Measurements from ENCODE around the gene SUB1. TPM values are rescaled to one million over a fixed set of nuclear protein-coding genes. Genes with fewer than 3 reads are reported as not detected.
"Not testable (repeated sequence)": the region's sequence is repeated elsewhere in the genome, so short reads cannot be mapped to it uniquely, and the experiment has no call there.

SUB1 gene
- total RNA-seq, 4 donors from 2014 or later: 59.6 to 280 (median 134) TPM

DNA sequence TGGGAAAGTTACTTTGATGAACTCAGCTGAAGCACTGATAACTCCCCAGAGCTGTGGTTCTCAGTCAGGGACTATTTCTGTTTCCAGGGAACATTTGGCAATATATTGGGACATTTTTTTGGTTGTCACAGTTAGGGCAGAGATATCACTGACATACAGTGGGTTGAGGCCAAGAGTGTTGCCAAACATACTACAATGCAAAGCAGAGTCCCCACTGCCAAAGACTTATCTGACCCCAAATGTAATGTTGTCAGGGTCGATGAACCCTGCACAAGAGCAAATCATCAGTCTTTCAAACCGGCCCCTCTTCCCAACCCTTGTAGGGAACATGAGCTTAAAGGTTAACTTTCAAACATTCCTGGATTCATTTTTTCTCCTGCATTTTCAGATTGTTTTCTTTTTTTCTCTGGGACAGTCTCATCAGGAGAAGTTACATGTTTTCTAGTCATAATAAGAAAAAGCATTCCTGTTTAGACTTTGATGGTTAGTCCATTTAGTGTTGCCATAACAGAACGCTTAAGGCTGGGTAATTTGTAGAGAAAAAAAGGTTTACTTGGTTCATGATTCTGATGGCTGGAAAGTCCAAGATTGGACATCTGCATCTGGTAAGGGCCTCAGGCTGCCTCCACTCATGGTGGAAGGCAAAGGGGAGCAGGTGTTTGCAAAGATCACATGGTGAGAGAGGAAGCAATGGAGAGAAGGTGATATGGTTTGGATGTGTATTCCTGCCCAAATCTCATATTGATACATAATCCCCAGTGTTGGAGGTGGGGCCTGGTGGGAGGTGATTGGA lies 18.8 kb upstream of the SUB1 start:
- Histone ChIP-seq H3K4me1 (no peaks in the 10 kb centered on the region), H3K9me3 (no peaks in the 10 kb centered on the region), H3K4me3 (no peak overlapping the region), H3K27ac (no peak overlapping the region), H3K27me3 (no peaks in the 10 kb centered on the region), H3K36me3 (no peaks in the 10 kb centered on the region)
- no peak for TF ChIP-seq POLR2A (IDR thresholded peaks at IDR 0.05)
- no peak for TF ChIP-seq CTCF (IDR thresholded peaks at IDR 0.05)
- intact Hi-C loops (cut with DNase I): no loop called here
- WGBS, 2 donors: 89 to 93% methylated on average over 3 of the region's 3 CpGs
- no peak for DNase-seq

- Histone ChIP-seq H3K36me3 (no peaks in the 10 kb centered on the region), H3K27ac (no peak overlapping the region), H3K9me3 (no peaks in the 10 kb centered on the region), H3K27me3 (no peaks in the 10 kb centered on the region), H3K4me1 (no peaks in the 10 kb centered on the region), H3K4me3 (no peak overlapping the region)
- 67 to 71% methylated on average over 1 of the region's 1 CpG for WGBS, 2 donors
- TF ChIP-seq POLR2A (IDR thresholded peaks at IDR 0.05): no peak
- TF ChIP-seq CTCF (IDR thresholded peaks at IDR 0.05): no peak
- DNase-seq: no peak
- intact Hi-C loops (cut with DNase I): no loop called here
Observed at GRCh38 chr5:32571128-32571527, 14.2 kb upstream of the SUB1 start.

DNA sequence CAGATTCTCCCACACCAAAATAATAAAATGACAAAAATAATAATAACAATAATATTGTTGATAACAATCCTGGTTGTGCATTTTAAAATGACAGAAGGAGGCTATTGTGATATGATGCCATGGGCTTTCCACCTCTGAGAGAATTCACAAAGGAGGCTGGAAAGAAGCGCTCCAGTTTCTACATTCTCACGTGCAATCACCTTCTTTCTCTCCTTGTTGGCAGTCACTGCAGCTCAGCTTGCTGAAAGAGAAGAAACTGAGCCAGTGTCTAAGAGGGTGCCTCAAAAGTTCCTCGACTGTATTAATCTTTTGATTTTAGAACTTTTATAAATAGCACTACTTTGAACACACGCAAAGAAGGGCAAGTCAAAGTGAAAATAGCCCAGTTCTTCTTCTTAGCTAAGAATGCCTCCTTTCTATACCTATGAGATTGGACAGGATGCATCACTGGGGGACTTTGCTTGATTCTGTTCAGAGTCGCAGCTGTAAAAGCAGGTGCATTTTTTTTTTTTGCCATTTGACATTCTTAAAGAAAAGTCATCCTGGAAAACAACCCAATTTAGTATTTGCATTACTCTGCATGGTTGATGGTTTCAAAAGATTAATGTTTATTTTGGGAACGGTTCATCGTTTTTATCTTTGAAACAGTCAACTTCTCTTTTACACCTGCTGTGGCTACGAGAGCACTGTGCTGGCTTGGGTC lies 12.4 kb upstream of the SUB1 start:
- Histone ChIP-seq H3K36me3 (no peaks in the 10 kb centered on the region), H3K4me1 (no peaks in the 10 kb centered on the region), H3K27ac (no peak overlapping the region), H3K4me3 (no peak overlapping the region), H3K9me3 (no peaks in the 10 kb centered on the region), H3K27me3 (no peaks in the 10 kb centered on the region)
- TF ChIP-seq POLR2A (IDR thresholded peaks at IDR 0.05): no peak
- no peak for TF ChIP-seq CTCF (IDR thresholded peaks at IDR 0.05)
- no peak for DNase-seq
- intact Hi-C loops (cut with DNase I): no loop called here
- 34 to 57% methylated on average over 8 of the region's 8 CpGs for WGBS, 2 donors

GRCh38 chr5:32573481-32573854 lies 11.9 kb upstream of the SUB1 start:
- WGBS, 2 donors: 62 to 88% methylated on average over 3 of the region's 3 CpGs
- H3K27ac ChIP-seq; H3K27me3 ChIP-seq; intact Hi-C loops (cut with DNase I); H3K36me3 ChIP-seq; H3K4me1 ChIP-seq; H3K9me3 ChIP-seq; H3K4me3 ChIP-seq; DNase-seq: not testable (repeated sequence)

DNA sequence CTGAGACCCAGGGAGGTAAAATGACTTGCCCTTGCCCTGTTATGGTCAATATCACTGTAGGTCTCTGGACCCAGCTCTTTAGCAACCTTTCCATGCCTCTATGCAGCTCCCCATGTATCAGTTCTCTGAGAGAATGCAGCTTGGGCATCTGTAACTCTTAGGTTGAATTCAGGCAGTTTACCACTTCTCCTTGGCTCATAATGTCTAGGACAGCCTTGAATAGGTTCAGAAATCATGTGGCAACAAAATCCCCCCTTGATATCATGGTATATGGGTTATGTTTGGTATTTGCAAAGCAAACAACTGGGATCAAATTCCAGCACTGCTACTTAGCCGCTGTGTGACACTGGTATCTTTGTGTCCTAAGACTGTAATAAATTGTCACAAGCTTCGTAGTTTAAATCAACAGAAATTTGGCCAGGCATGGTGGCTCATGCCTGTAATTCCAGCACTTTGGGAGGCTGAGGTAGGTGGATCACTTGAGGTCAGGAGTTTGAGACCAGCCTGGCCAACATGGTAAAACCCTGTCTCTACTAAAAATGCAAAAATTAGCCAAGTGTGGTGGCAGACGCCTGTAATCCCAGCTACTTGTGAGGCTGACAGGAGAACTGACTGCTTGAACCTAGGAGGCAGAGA lies 10.7 kb upstream of the SUB1 start:
- intact Hi-C loops (cut with DNase I): no loop called here
- Histone ChIP-seq H3K4me3 (no peak overlapping the region), H3K36me3 (no peaks in the 10 kb centered on the region), H3K27ac (no peak overlapping the region), H3K9me3 (no peaks in the 10 kb centered on the region), H3K27me3 (no peaks in the 10 kb centered on the region), H3K4me1 (no peaks in the 10 kb centered on the region)
- DNase-seq: no peak
- WGBS, 2 donors: 66 to 73% methylated on average over 3 of the region's 3 CpGs
- TF ChIP-seq CTCF (IDR thresholded peaks at IDR 0.05) (no peak), POLR2A (IDR thresholded peaks at IDR 0.05) (no peak)
